Stimulated activated CD4-positive, alpha-beta T cell treated with anti-CD3 and anti-CD28 coated beads, Interleukin-1b, Interleukin-23, amount 100 ng/mL, for 48 hours (primary cell): Measurements from ENCODE around the gene MAPRE2.
A peak's percentile ranks its signal among the peaks of the same experiment; 100 is the strongest.
"Not testable (repeated sequence)": the region's sequence is repeated elsewhere in the genome, so short reads cannot be mapped to it uniquely, and the experiment has no call there.

Source experiments
- DNase-seq: peaks from one replicate; pipeline ENCODE4 v3.0.0-alpha.2; 2020

The MAPRE2 gene

DNA sequence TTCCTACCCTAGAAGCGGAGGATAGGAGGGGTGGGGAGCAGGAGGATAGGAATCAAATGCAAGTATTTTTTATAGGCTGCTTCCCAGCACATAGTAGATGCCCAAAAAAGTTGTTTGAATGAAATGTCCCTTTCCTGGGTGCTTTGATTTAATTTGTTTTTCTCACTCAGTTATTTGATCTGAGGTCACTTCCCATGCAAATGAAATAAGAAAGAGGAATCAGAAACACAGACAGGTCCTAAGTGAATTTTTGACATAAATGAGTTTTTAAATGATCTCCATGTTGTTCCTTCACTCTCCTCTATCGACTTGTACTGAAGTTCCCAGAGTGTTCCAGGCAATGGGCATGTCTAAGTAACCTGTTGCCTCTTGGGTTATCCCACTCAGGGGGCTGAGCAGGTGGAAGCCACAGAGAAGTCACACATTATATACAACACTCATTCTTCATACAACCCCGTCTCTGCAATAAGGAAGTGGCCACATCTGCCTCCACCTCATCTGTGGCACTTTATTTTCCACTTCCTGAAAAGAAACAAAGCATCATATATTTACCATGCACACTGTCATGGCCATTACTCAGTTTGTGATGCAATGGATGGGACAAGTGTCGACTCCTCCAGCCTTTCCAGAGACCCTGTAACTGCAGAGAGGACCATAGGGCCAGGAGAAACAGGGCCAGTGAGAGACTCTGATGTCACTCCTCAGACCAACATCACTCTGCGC, 117.7 kb downstream of the MAPRE2 start:
- peak; percentile 33 for DNase-seq

DNA sequence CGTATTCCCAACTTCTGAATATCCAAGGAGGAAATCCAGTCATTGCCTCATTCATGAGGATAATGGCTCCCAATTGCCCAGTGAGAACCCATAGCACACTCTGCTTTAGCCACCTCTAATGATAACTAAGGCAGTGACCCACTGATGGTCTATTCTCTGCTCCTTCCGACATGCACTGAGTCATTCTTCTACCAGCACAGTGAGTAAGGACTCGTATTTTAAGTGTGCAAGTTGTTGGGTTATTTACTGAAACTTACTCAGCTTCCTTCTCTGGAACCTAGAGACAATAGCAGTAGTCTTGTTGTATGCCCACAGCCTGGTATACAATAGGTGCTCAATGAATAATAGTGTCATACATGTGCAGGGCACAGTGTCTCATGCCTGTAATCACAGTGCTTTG, 118.6 kb downstream of the MAPRE2 start:
- DNase-seq: peak; percentile 9

DNA sequence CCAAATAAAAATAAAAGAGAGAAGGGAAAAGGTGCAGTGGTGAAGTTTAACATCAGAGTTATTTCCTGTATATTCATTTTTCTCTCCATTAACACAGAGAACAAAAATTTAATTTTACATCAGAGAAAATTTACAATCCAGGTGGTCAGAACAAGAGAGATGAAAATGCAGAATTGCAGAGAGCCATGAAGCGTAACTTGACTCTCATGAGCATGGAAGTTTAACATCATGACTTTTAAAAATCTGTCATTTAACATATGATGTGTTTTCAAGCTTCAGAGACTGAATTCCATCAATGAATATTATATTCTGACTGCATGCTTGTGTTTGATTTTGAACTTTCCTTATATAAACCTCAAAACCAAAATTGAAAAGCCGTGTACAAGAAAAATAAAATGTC, 120.3 kb downstream of the MAPRE2 start:
- DNase-seq: no peak

DNA sequence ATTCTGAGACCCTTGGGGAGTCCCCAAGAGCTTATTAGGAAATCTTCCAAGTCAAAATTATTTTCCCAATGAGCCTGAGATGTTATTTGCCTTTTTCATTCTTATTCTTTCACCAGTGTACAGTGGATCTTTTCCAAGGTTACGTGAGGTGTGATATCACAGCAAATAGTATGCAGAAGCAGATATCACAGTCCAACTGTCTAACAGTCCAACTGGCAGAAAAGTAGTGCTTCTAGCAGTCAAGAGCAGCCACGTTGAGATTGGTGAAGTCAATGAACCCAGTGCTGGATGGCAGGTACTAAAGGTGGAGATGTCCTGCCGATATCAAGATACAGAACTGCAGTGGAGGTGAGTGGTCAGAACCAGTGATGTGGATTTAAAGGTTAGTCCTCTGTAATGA, 120.7 kb downstream of the MAPRE2 start:
- no peak for DNase-seq

- DNase-seq: no peak
Observed at GRCh38 chr18:35163014-35163539, 121.9 kb downstream of the MAPRE2 start.

- DNase-seq: no peak
Observed at GRCh38 chr18:35163721-35164120, 122.5 kb downstream of the MAPRE2 start.

- DNase-seq: no peak
Observed at GRCh38 chr18:35164133-35164532, 122.9 kb downstream of the MAPRE2 start.

- no peak for DNase-seq
Observed at GRCh38 chr18:35167332-35167731, 126.1 kb downstream of the MAPRE2 start.

DNA sequence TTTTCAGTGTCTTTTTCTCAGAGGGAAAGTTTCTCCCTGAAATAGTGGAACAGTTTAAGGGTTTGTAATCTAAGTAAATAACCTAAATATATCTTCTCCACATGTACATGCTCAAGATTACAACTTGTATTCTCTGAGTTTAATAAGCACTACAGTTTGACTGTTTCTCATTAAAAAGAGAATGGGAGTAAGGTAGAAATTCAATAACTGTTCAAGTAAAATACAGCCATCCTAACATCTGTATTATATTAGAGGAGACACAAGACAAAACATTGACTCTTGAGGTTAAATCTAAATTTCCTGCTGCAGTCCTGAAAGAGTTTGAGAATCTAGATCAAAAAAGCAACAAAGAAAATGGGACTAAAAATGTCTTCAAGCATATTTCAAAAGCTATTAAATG, 126.6 kb downstream of the MAPRE2 start:
- DNase-seq: no peak

GRCh38 chr18:35170323-35170722, 129.1 kb downstream of the MAPRE2 start:
- DNase-seq: not testable (repeated sequence)

GRCh38 chr18:35171315-35171987, 130.2 kb downstream of the MAPRE2 start:
- DNase-seq: no peak

DNA sequence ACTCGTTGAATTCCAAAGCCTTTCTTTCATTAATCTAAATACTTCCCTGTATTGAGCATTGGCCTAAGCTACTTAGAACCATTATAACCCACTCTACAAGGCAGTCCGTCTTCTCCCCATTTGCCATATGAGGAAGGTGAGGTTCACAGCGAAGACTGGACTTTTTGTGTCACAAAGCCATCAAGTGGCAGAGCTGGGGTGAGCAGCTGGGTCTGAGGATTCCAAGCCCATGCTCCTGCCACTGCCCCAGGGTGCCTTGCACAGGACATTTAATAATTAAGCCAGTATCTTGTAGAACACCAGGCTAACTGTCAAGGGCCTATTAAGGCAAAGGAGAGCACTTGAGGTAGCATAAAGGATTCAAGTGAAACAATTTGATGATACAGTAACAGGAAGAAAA, 130.8 kb downstream of the MAPRE2 start:
- no peak for DNase-seq

DNA sequence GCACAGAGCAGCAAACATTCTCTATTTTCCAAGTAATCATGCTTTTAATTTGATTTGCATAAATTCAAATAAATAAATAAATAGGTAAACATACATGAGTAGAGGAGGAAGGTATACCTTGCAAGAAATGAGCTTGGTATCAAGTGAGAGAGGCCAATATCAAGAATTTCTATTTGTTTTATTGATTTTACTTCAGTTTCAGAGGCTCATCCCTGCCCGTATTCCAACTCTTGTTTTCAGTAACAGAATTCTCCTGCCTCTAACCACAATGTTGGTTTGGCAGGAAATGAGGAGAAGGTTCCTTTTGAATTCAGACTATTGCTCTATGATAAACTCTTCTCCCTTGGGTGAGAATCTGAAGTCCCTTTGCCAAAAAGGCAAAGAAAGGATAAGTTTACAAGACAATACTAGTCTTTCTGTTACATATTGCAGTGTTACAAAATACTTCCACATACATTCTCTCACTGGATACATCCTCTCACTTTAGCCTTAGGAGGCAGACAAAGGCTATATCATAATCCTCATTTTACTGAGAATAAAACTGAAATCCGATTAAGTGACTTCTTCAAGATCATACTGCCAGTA, 131.3 kb downstream of the MAPRE2 start:
- DNase-seq: no peak

DNA sequence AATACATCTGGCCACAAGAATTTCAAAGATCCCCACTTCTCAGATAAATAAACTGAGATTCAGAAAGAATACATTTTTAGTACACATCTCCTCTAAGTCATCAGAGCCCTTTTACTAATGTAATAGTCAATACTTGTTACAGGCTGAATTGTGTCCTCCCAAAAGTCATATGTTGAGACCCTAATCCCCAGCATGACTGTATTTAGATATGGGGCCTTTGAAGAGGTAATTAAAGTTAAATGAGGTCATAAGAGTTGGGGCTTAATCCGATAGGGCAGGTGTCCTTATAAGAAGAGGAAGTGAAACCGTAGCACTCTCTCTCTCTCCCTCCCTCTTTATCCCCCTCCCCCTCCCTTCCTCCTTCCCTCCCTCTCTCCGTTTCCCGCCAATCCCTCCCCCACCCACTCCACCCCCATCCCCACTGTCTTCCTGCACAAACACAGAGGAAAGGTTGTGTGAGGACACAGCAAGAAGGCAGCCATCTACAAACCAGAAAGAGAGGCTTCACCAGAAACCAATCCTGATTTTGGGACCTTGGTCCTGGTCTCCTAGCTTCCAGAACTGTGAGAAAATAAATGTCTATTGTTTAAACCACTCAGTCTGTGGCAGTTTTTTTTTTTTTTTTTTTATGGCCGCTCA, 133.0 kb downstream of the MAPRE2 start:
- no peak for DNase-seq

- DNase-seq: no peak
Observed at GRCh38 chr18:35174745-35175144, 133.5 kb downstream of the MAPRE2 start.

- DNase-seq: no peak
Observed at GRCh38 chr18:35176925-35177324, 135.7 kb downstream of the MAPRE2 start.

DNA sequence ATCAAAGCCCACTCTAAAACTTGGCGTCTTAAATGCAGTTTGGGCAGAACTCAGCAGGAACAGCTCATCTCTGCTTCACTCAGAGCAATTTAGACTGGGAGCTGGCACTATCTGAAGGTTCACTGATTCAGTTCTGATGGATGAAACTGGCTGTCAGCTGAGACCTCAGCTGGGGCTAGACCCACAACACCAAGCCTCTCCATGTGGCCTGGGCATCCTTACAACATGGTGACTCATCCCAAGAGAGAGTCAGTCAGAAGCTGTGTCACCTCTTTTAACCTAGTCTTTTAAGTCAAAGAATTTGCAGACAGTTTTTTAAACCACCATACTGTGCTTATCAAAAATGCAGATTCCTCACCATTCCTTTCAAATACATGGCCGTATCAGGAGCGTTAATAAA, 137.0 kb downstream of the MAPRE2 start:
- peak; percentile 43 for DNase-seq

DNA sequence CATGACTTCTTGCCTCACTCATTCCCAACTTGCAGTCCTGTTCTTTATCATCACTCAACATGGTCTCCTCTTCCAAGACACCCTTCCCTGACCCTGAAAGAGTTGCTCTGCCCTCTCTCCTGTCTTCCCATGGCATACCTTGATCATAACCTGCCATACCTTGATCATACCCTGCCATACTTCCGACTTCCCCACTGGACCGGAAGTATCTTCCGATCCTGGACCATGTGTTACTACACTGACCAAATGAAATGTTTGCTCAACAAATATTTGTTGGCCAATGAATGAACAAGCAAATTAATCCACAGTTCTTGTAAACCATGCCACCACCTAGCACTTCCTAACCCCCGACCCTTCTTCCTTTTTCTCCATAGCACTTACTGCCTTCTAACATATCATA, 138.7 kb downstream of the MAPRE2 start:
- DNase-seq: no peak

DNA sequence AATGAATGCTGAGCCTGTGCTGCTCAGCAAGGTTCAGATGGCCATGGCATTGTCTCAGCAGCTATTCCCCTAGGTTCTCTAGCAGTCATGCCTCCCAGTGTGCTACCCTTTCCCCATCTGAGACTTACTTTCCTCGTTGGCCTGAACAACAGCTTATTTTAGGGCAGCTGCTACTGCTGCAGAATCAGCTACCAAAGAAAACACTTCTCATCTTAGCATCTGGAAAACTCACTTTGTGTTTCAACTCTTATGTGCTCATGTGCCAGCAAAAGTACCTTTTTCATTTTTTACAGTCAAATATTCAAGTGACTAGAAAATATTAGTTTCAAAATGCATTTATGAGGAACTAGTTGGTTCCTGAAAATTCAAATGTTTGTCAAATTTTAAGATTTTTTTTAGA, 139.2 kb downstream of the MAPRE2 start:
- DNase-seq: no peak

- no peak for DNase-seq
Observed at GRCh38 chr18:35182151-35182550, 140.9 kb downstream of the MAPRE2 start.

- DNase-seq: no peak
Observed at GRCh38 chr18:35183886-35184285, 142.7 kb downstream of the MAPRE2 start.

DNA sequence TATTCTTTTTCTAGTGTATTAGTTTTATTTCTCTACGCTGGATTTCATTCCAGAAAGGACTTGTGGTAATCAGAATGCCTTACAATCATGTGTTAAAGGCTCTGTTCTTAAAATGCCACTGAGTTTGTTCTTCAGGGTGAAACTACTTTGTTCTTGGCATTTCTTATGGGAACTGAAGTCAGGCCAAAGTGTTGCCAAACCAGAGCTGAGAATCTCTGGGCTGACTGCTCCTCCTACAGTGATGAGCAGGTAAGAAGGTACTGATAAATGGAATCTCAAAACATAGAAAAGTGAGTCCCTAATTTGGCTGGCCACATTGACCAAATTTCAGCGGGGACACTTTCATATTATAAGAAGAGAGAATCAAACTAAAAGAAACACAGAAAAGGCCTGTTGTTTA, 144.6 kb downstream of the MAPRE2 start:
- DNase-seq: no peak

GRCh38 chr18:35186291-35187034, 145.2 kb downstream of the MAPRE2 start:
- no peak for DNase-seq
